GM18873 (cell line): Measurements from ENCODE around the gene C5orf15.
"Not testable (repeated sequence)": the region's sequence is repeated elsewhere in the genome, so short reads cannot be mapped to it uniquely, and the experiment has no call there.

Experiments used
- ATAC-seq: cut with Tn5 transposase; IDR thresholded peaks from one replicate; pipeline ENCODE4 v1.9.1; 2021; ENCODE audit warnings: mild to moderate bottlenecking, moderate library complexity, moderate number of reproducible peaks; ENCODE audit not compliant: unreplicated experiment, low FRiP score

The C5orf15 gene

DNA sequence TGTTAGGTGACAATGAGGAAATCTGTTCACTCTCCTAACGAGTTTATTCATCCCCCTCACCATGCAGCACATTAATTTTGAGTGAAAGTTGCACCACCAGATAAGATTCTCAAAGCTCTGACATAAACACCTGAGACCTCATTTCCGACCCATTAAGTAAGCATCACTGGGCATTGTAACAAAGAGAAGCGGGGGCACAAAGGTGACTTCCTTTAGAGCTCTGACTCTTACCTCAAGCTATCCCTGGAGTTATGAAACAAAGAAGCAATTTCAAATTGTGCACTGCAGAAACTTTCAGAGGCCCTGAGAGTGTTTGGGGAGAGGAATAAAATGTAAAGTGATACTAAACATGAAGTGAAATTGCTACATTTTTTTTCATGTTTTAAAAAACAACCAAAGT lies 29.5 kb downstream of the C5orf15 start:
- ATAC-seq, result no peak

- no peak for ATAC-seq
Observed at GRCh38 chr5:133938039-133938821, 30.2 kb downstream of the C5orf15 start.

- ATAC-seq, result not testable (repeated sequence)
Observed at GRCh38 chr5:133937628-133938027, 30.8 kb downstream of the C5orf15 start.

DNA sequence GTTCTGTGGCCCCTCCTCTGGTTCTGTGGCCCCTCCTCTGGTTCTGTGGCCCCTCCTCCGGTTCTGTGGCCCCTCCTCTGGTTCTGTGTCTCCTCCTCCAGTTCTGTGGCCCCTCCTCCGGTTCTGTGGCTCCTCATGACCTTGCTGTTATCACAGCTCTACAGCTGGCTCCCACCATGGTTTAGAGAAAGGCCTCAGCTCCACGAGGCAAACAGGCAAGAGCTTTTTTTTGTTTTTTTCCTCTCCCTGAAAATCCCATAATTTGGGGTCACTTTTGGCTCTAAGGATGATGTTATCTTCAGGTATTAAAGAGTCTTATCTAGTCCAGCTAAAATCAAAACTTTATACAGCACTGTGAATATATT lies 31.8 kb downstream of the C5orf15 start:
- ATAC-seq, result no peak

- not testable (repeated sequence) for ATAC-seq
Observed at GRCh38 chr5:133935991-133936650, 32.3 kb downstream of the C5orf15 start.

DNA sequence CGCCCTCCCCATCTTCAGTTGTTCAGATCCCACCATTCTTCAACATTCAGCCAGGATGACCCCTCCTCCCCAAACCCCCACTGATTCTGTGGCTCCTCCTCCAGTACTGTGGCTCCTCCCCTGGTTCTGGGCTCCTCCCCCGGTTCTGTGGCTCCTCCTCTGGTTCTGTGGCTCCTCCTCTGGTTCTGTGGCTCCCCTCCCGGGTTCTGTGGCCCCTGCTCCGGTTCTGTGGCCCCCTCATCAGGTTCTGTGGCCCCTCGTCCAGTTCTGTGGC lies 32.8 kb downstream of the C5orf15 start:
- no peak for ATAC-seq

DNA sequence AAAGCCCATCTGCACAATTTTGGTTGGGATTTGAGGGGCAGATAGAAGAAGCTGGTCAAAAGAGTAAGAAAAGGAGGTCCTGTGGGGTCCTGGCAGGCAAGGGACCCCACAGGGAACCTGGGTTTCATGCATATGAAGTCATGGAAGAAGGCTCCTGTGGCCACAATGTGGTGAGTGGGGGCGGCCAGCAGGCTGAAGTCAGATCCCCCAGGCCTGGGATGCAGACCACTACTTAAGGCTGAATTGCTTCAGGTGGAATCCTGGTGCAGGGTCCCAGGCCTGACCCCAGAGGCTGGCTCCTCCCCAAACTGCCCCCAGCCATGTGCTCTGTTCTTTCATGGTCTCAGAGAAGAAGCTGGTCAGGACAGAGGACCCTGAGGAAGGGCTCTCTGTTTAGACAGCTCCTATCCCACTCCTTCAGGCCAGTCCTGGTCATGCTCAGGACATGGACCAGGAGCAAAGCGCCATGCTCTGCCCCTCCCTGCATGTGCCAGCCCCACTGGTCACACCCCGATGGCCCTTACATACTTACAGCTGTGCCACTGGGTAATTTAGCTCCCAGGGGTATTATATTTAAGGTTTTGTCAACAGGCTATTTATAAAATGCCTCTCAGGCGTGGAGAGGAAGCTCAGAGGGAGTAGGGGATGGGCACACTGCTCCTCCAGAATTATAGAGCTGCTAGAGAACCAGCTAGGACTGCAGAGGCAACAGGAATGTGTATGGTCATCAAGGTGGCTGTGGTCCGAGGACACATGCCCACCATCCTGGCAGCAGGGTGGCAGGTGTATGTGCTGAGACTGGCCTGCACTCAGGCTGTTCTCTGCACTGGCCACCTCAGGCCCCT lies 33.4 kb downstream of the C5orf15 start:
- ATAC-seq, result no peak

- ATAC-seq, result no peak
Observed at GRCh38 chr5:133934311-133934710, 34.1 kb downstream of the C5orf15 start.

DNA sequence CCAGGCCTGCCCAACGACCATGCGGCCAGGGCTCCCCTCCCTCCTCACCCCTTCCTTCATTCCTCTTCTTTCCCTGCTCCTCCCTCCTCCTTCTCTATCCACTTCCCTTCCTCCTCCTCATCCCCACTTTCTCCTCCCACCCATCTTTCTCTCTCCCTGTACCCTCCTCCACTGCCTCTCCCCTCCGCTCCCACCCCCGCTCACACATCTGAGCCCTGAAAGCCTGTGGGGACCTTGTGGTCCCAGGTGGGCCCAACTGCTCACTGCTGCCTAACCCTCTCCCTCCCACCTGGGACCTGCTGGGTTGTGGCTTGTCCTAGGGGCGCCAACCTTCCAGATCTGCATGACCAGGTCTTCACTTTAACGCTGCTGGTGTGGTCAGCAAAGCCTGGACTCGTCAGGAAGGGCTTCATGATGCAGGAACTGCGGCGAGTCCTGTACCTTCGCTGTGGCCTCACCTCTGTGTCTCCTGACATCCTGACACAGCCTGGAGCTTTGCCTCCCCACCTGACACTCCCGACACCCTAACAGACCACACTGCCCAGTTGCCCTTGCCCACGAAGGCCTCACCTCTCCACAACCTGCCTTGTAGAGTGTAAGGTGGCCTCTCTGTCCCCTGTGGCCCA lies 34.6 kb downstream of the C5orf15 start:
- ATAC-seq, result no peak

GRCh38 chr5:133933169-133933509 lies 35.3 kb downstream of the C5orf15 start:
- no peak for ATAC-seq

- no peak for ATAC-seq
Observed at GRCh38 chr5:133932441-133933168, 35.8 kb downstream of the C5orf15 start.

- ATAC-seq, result no peak
Observed at GRCh38 chr5:133931546-133931945, 36.9 kb downstream of the C5orf15 start.

- ATAC-seq, result no peak
Observed at GRCh38 chr5:133930813-133931090, 37.7 kb downstream of the C5orf15 start.

- ATAC-seq, result no peak
Observed at GRCh38 chr5:133930061-133930812, 38.2 kb downstream of the C5orf15 start.

DNA sequence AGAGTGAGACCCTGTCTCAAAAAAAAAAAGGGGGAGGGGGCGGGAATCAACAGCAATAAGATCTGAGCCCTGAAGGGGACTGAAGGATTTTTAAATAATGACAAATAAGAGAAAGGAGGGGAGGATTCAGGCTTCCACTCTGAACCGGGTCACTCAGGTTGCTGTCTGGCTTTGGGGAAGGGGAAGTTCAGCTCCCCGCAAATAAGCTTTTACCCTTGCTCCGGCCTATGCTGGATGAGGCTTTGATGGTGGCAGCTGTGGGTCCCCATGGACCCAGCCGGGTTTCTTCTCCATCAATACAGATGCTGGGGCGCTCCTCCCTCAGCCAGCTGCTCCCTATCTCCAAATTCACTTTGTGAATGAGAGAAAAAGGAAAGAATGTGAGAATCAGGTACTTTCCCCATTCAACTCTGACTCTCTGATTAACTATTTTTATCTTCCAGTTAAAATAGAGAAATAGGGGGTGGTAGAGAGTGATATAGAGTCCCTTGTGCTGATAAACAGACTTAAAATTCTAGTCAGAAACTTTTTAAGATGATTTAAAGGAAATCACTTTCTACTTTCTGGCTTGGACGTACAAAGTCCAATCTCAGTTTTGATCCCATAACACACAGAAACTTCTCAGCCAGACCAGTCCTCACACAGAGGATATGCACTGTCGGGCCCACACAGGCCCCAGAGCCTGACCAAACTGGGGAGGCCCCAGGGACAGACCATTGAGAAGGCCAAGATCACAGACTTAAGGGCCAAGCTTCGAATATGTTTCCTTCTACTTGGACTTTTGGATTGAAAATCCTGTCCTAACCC lies 39.6 kb downstream of the C5orf15 start:
- ATAC-seq, result no peak

- no peak for ATAC-seq
Observed at GRCh38 chr5:133927300-133928180, 40.9 kb downstream of the C5orf15 start.

DNA sequence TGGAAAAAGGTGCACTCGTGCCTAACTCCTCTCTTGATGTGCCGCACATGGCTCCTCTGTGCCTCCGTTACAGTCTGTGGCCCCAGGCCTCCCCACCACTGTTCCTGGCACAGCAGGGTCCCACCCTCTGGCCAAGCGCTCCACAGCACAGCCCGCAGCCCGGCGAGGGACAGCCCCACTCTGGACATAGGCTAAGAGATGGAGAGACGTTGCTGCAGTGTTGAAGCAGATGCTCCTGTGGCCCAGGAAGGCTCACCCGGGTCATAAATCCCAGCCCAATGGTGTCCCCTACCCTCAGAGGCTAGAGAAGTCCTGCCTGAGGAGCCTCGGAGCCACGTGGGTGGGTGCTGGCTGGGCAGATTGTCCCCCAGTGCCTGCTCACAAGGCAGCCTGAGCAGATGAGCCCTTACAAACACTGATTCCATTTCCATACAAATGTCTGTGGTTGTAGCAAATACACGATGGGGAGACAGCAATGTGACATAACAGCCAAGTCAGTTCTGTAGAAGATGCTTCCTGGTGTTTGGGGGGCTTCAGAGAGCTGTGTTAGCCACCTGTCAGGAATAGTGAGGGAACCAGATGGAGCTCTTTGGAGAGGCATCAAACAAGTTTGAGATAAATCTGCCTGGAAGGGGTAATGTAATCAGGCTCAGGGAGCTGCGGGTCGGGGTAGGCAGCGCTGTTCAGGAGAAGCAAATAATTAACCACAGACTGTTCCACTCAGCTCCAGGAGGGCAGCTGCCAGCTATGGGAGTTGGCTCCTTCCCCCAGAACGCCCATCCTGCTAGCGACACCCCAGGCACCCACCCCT lies 41.7 kb downstream of the C5orf15 start:
- no peak for ATAC-seq
